Cardiac muscle cell (in vitro differentiated cells and primary cell): ENCODE data around the gene BCL11A. TPM values are rescaled to one million over a fixed set of nuclear protein-coding genes. Genes with fewer than 3 reads are reported as not detected.

Experiments used
- DNase-seq, 2 donors: peaks; one replicate each; pipeline versions ENCODE4 v3.0.0 to v3.0.0-alpha.2; 2010 to 2017; ENCODE audit warnings: low read depth in 1 of 2, low spot score in 1 of 2
- H3K27ac ChIP-seq: fragments of 200-600 bp; sonication (generic); 2 replicates; pipeline ENCODE4 v1.5.1; 2016
- H3K27me3 ChIP-seq: fragments of 200-600 bp; sonication (generic); 2 replicates; pipeline ENCODE4 v1.6.0; 2016; ENCODE audit warnings: control low read depth
- H3K36me3 ChIP-seq: fragments of 200-600 bp; sonication (generic); 2 replicates; pipeline ENCODE4 v1.5.1; 2016; ENCODE audit warnings: control low read depth
- H3K4me1 ChIP-seq: fragments of 200-600 bp; sonication (generic); 2 replicates; pipeline ENCODE4 v1.8.1; 2017; ENCODE audit warnings: low read depth, mild to moderate bottlenecking, mixed run types
- H3K4me3 ChIP-seq: fragments of 200-600 bp; sonication (generic); 2 replicates; pipeline ENCODE4 v1.5.1; 2016; ENCODE audit warnings: mild to moderate bottlenecking
- H3K9me3 ChIP-seq: fragments of 200-600 bp; sonication (generic); 2 replicates; pipeline ENCODE4 v1.5.1; 2017; ENCODE audit warnings: low read depth, mild to moderate bottlenecking, control low read depth
- CTCF ChIP-seq: IDR thresholded peaks from 2 replicates; pipeline ENCODE4 v1.5.1; 2012; ENCODE audit warnings: low read depth, mild to moderate bottlenecking, low read length
- polyA plus RNA-seq: library from polyadenylated mRNA; unstranded; fragments of >200 nt; fragmentation: Nextera tagmentation; extraction: Ambion mirVana; gene quantifications from 2 replicates; pipeline ENCODE4 v1.2.1, GENCODE V29; 2016
- total RNA-seq: library from RNA; depleted of rRNA; stranded (reverse); fragments of >200 nt; gene quantifications from 2 replicates; pipeline ENCODE4 v1.2.3, GENCODE V29; 2016

Gene BCL11A
- total and polyA plus RNA-seq, 2 experiments from 2014 or later = 15.7 to 19.8 TPM

GRCh38 chr2:60410456-60411146 lies 142.9 kb downstream of the BCL11A start:
- no peak for TF ChIP-seq CTCF
- no peaks in the 10 kb centered on the region for H3K27me3 ChIP-seq
- H3K4me1 ChIP-seq = peaks cover 39% of the 10 kb centered on the region
- DNase-seq = peak in 1 of 2 donors; percentile 46
- H3K4me3 ChIP-seq = no peak overlapping the region
- no peaks in the 10 kb centered on the region for H3K9me3 ChIP-seq
- H3K27ac ChIP-seq = peak overlapping the region; percentile 54
- H3K36me3 ChIP-seq = no peaks in the 10 kb centered on the region

DNA sequence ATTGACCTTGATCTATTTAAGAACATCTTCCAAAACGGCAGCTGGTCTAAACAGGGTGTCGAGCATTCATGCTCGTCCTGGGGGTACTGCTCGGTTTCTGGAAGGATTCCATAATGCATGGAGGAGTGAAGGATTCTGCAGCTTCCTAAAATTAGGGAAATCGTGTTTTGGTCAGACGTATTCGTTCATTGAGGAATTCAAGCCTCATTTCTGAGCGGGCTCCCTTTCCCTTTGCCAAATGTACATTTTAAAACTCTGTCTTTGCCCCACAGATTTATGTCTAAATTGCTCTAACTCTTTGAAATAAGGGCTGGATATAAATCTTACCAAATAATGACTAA lies 144.0 kb downstream of the BCL11A start:
- H3K9me3 ChIP-seq = no peaks in the 10 kb centered on the region
- no peaks in the 10 kb centered on the region for H3K36me3 ChIP-seq
- no peaks in the 10 kb centered on the region for H3K27me3 ChIP-seq
- H3K4me1 ChIP-seq = peaks cover 46% of the 10 kb centered on the region
- H3K4me3 ChIP-seq = no peak overlapping the region
- DNase-seq = no peak
- TF ChIP-seq CTCF = no peak
- no peak overlapping the region for H3K27ac ChIP-seq

- TF ChIP-seq CTCF = no peak
- no peak overlapping the region for H3K27ac ChIP-seq
- H3K9me3 ChIP-seq = no peaks in the 10 kb centered on the region
- H3K4me3 ChIP-seq = no peak overlapping the region
- H3K36me3 ChIP-seq = no peaks in the 10 kb centered on the region
- H3K27me3 ChIP-seq = no peaks in the 10 kb centered on the region
- H3K4me1 ChIP-seq = peaks cover 46% of the 10 kb centered on the region
- DNase-seq = no peak
Measured at GRCh38 chr2:60408811-60409530, 144.5 kb downstream of the BCL11A start.

DNA sequence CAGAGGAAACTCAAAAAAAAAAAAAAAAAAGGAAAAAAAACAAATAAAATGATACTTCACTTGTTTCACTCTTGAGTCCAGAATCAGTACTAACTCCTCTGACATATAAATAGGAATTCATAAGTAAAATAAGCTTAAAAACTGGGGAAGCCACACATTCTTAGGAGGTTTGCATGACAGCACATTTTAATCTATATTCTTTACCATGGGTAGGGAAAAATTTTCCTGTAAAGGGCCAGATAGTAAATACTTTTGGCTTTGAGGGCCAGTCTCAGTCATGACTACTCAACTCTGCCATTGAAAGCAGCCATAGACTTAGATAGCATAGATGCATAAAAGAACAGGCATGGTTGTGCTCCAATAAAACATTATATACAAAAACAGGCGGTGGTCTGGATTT lies 145.2 kb downstream of the BCL11A start:
- peaks cover 46% of the 10 kb centered on the region for H3K4me1 ChIP-seq
- no peak overlapping the region for H3K27ac ChIP-seq

DNA sequence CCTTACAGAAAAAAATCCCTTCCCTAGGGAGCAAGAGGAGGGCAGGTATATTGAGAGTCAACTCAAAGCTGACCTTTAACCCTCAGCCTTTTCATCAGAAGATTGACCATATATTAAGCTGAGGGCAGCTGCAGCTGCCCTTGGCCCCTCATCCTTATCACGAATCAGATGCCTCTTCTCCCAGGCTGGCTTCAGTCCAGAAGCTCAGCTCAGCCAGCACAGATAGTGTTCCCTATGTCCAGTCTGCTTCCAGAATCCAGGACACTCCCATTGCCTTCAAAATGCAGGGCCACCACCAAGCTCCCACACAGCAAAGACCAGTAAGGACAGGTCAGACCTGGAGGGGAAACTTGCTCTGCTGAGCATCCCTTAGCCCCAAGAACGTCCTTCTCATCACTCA lies 146.1 kb downstream of the BCL11A start:
- H3K9me3 ChIP-seq = no peaks in the 10 kb centered on the region
- H3K27ac ChIP-seq = peak overlapping the region; percentile 41
- DNase-seq = peak; percentile 12 to 32
- H3K4me1 ChIP-seq = peaks cover 46% of the 10 kb centered on the region
- H3K4me3 ChIP-seq = no peak overlapping the region
- H3K36me3 ChIP-seq = no peaks in the 10 kb centered on the region
- H3K27me3 ChIP-seq = no peaks in the 10 kb centered on the region
- no peak for TF ChIP-seq CTCF

More for the DNA sequence above, 145.2 kb downstream of the BCL11A start:
- no peaks in the 10 kb centered on the region for H3K27me3 ChIP-seq
- no peak for DNase-seq
- H3K4me3 ChIP-seq = no peak overlapping the region
- no peaks in the 10 kb centered on the region for H3K9me3 ChIP-seq
- H3K36me3 ChIP-seq = no peaks in the 10 kb centered on the region
- no peak for TF ChIP-seq CTCF
